Ovary (tissue), 10 donors: ENCODE data around the gene ANGEL2. TPM values are rescaled to one million over a fixed set of nuclear protein-coding genes. Genes with fewer than 3 reads are reported as not detected.

Experiments used
- DNase-seq, 5 donors: peaks; one replicate each; pipeline ENCODE4 v3.0.0-alpha.2; 2019 to 2020
- H3K27ac ChIP-seq, 2 donors: fragments of 200-600 bp; one replicate each; pipeline versions ENCODE4 v1.5.1 to v1.8.0; 2019 to 2022
- H3K27me3 ChIP-seq: fragments of 200-600 bp; one replicate; pipeline ENCODE4 v1.8.0; 2022
- H3K36me3 ChIP-seq: fragments of 200-600 bp; sonication (generic); one replicate; pipeline ENCODE4 v1.5.1; 2019
- H3K4me1 ChIP-seq: one replicate; pipeline ENCODE4 v1.8.1; 2013; ENCODE audit warnings: mild to moderate bottlenecking, moderate library complexity; ENCODE audit not compliant: insufficient read depth
- H3K4me3 ChIP-seq: fragments of 200-600 bp; sonication (generic); one replicate; pipeline ENCODE4 v1.5.1; 2017
- H3K9me3 ChIP-seq, 2 donors: fragments of 200-600 bp in 1 of 2; sonication (generic) in 1 of 2; one replicate each; pipeline versions ENCODE4 v1.5.1 to v1.8.1; 2013 to 2019; ENCODE audit warnings: mild to moderate bottlenecking in 1 of 2, moderate library complexity in 1 of 2
- CTCF ChIP-seq, 3 donors: fragments of 450-650 bp in 2 of 3; fragments of 200-600 bp in 1 of 3; IDR thresholded peaks; one replicate each; pipeline versions ENCODE4 v1.5.1 to v1.8.0; 2016 to 2022; ENCODE audit warnings: antibody characterized with exemption in 3 of 3, mild to moderate bottlenecking in 1 of 3
- EP300 ChIP-seq: sonication (generic); formaldehyde crosslinking; IDR thresholded peaks from one replicate; pipeline ENCODE4 v1.6.1; 2017; ENCODE audit warnings: antibody characterized with exemption
- POLR2A ChIP-seq: fragments of 450-650 bp; IDR thresholded peaks from one replicate; pipeline ENCODE4 v1.6.1; 2017; ENCODE audit warnings: antibody characterized with exemption, mild to moderate bottlenecking, moderate library complexity
- WGBS, 3 donors: extraction: QIAGEN DNeasy Blood & Tissue Kit in 1 of 3; methylation state at CpG; one replicate each; pipeline versions ENCODE4 v1.1.5 to v1.1.7; 2013 to 2017; 5-methylcytosine and 5-hydroxymethylcytosine counted together
- intact Hi-C, 4 donors: fragments of 100-400 bp; cut with DNase I; formaldehyde crosslinking; loops; one replicate each; pipeline versions ENCODE4 v1.11.0 to v1.15.1; 2022 to 2023
- long read RNA-seq, 3 donors: library from polyadenylated mRNA in 2 of 3; unstranded in 2 of 3; transcript quantifications; one replicate each; pipeline ENCODE4 v2.0.0 and lab custom pipeline, GENCODE V29; 2021 to 2026
- polyA plus RNA-seq, 2 donors: library from polyadenylated mRNA; stranded (reverse); fragments of 200-250 nt in 1 of 2; fragments of 350-450 nt in 1 of 2; fragmentation: Illumina TruSeq in 1 of 2; extraction: RNeasy Lipid Tissue Mini Kit (QIAGEN cat#74804) in 1 of 2; gene quantifications; one replicate each; pipeline ENCODE4 v1.2.3, GENCODE V29; 2013 to 2014
- total RNA-seq, 7 donors: library from RNA; depleted of rRNA in 2 of 7; stranded (reverse); fragments of >200 nt in 2 of 7; fragmentation: NEBNext Ultra II Directional in 3 of 7; extraction: Animal tissue kit (Norgen Biotek cat#: 25700) in 3 of 7; gene quantifications; one replicate each; pipeline versions ENCODE4 v1.1.0 to v1.2.4, GENCODE V29; 2016 to 2023
- donor health status: DM: no; HTN: no; CAD: no; lungs with moderate emphysema.
- donor health status: DM: no; HTN: no; CAD: no.
- donor health status: Bipolar disorder and iron deficiency.
- donor health status: DM: yes; HTN: yes; CAD: no.
- donor health status: DM: no; HTN: no; CAD: no.
- donor health status: DM: yes; HTN: yes; CAD: no.

Gene ANGEL2, protein sequence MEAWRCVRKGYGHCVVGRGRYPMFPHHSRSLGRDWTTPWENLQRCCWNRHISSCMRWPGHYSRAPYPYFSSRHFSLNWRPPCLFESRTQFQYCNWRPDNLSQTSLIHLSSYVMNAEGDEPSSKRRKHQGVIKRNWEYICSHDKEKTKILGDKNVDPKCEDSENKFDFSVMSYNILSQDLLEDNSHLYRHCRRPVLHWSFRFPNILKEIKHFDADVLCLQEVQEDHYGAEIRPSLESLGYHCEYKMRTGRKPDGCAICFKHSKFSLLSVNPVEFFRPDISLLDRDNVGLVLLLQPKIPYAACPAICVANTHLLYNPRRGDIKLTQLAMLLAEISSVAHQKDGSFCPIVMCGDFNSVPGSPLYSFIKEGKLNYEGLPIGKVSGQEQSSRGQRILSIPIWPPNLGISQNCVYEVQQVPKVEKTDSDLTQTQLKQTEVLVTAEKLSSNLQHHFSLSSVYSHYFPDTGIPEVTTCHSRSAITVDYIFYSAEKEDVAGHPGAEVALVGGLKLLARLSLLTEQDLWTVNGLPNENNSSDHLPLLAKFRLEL
- total RNA-seq (10 to 100 TPM; 29.9 to 51.3 (median 41.4) TPM), polyA plus RNA-seq (10 to 100 TPM; 18.3 to 19.1 TPM)
- long read RNA-seq, donor 1, full-length matches to known transcripts, result 1 of 23 reads
- long read RNA-seq, donor 1, partial matches to known transcripts, result 8 of 23 reads
- long read RNA-seq, donor 1, other reads (novel, unspliced or antisense), result 14 of 23 reads
- long read RNA-seq, donor 2, full-length matches to known transcripts, result 4 of 4 reads
- long read RNA-seq, donor 2, partial matches to known transcripts, result 0 of 4 reads
- long read RNA-seq, donor 2, other reads (novel, unspliced or antisense), result 0 of 4 reads
- long read RNA-seq, donor 3, full-length matches to known transcripts, result 3 of 54 reads
- long read RNA-seq, donor 3, partial matches to known transcripts, result 8 of 54 reads
- long read RNA-seq, donor 3, other reads (novel, unspliced or antisense), result 43 of 54 reads

GRCh38 chr1:213015099-213016050, at the start of gene ANGEL2:
Gene ANGEL2, minus strand, starts transcription at chr1:213015867. Its CDS starts 196 bp downstream, at chr1:213015671.
- 0 to 1% (median 0%) methylated on average over 54 to 66 of the region's 66 CpGs for WGBS, 3 donors
- Histone ChIP-seq H3K4me3 (peak within 1 kb of the TSS; percentile 88), H3K9me3 (no peaks in the 10 kb centered on the region), H3K4me1 (peaks cover 3% of the 10 kb centered on the region), H3K27ac (peak within 1 kb of the TSS; percentile 66 to 89), H3K36me3 (no peaks in the 10 kb centered on the region), H3K27me3 (no peaks in the 10 kb centered on the region)
- no peak for TF ChIP-seq EP300
- peak; percentile 18 for TF ChIP-seq POLR2A
- DNase-seq, result peak; percentile 94 to 96 (median 95)
- intact Hi-C loops, result no loop called here

DNA sequence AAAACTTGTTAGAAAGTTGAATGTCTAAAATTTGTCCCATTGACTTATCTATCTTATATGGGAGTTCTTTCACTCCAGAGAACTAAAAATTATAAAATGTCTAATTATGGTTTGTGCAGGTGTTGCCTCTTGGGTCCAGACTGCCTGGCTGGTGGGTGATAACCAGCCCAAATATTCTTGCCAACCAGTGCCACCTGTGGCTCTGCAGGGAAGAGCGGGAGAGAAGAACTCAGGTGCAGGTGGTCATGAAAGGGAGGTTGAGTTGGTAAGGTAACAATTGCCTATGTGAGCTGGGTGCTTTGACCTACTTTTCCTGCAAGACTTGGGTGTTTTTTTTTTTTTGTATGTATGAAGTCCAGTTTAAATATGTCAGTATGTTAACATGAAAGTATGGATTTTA, 45.6 kb upstream of the ANGEL2 start:
- intact Hi-C loops, result no loop called here
- no peak for TF ChIP-seq POLR2A
- Histone ChIP-seq H3K4me3 (no peak overlapping the region), H3K36me3 (no peaks in the 10 kb centered on the region), H3K27me3 (no peaks in the 10 kb centered on the region), H3K27ac (no peak overlapping the region), H3K9me3 (no peaks in the 10 kb centered on the region), H3K4me1 (no peaks in the 10 kb centered on the region)
- no peak for DNase-seq
- 92 to 100% (median 96%) methylated on average over 1 of the region's 1 CpG for WGBS, 3 donors

DNA sequence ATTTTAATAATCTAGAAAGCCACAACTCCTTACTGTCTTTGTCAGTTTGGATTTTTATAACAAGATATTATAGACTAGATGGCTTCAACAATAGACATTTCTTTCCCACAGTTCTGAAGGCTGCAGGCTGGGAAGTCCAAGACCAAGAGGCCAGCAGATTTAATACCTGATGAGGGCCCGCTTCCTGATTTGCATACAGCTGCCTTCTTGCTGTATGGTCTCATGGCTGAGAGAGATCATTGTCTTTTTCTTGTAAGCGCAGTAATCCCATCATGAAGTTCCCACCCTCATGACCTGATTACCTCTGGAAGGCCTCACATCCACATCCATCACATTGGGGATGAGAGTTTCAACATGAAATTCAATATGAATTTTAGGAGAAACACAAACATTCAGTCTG, 45.2 kb upstream of the ANGEL2 start:
- Histone ChIP-seq H3K27ac (no peak overlapping the region), H3K27me3 (no peaks in the 10 kb centered on the region), H3K9me3 (no peaks in the 10 kb centered on the region), H3K36me3 (no peaks in the 10 kb centered on the region), H3K4me3 (no peak overlapping the region), H3K4me1 (no peaks in the 10 kb centered on the region)
- no peak for TF ChIP-seq POLR2A
- TF ChIP-seq CTCF (IDR thresholded peaks at IDR 0.05), result no peak
- TF ChIP-seq EP300, result no peak
- intact Hi-C loops, result no loop called here
- WGBS, 3 donors, result 97 to 98% (median 98%) methylated on average over 2 of the region's 2 CpGs
- DNase-seq, result no peak

GRCh38 chr1:213057264-213058059, 41.8 kb upstream of the ANGEL2 start:
- Histone ChIP-seq H3K27me3 (no peaks in the 10 kb centered on the region), H3K27ac (no peak overlapping the region), H3K4me3 (no peak overlapping the region), H3K4me1 (peaks cover 2% of the 10 kb centered on the region), H3K36me3 (no peaks in the 10 kb centered on the region), H3K9me3 (no peaks in the 10 kb centered on the region)
- 74 to 82% (median 76%) methylated on average over 5 of the region's 5 CpGs for WGBS, 3 donors
- no peak for DNase-seq
- TF ChIP-seq EP300 (no peak), POLR2A (no peak), CTCF (IDR thresholded peaks at IDR 0.05) (no peak)
- intact Hi-C loops, result no loop called here
